IgD-negative memory B cell (primary cell): ENCODE data around the gene PRPH. TPM values are rescaled to one million over a fixed set of nuclear protein-coding genes. Genes with fewer than 3 reads are reported as not detected.
"Not testable (repeated sequence)": the region's sequence is repeated elsewhere in the genome, so short reads cannot be mapped to it uniquely, and the experiment has no call there.

Experiments used
- H3K27ac Mint-ChIP-seq, 3 donors: one replicate each; pipeline ENCODE4 v1.8.0; 2020 to 2022; ENCODE audit warnings: mild to moderate bottlenecking in 3 of 3, mixed read lengths in 3 of 3, moderate library complexity in 1 of 3
- H3K27me3 Mint-ChIP-seq: one replicate; pipeline ENCODE4 v1.8.0; 2021; ENCODE audit warnings: mixed read lengths
- H3K36me3 Mint-ChIP-seq: one replicate; pipeline ENCODE4 v1.8.0; 2020; ENCODE audit warnings: mild to moderate bottlenecking, mixed read lengths
- H3K4me1 Mint-ChIP-seq, 3 donors: one replicate each; pipeline ENCODE4 v1.8.0; 2020 to 2022; ENCODE audit warnings: mixed read lengths in 3 of 3, mild to moderate bottlenecking in 1 of 3
- H3K4me3 Mint-ChIP-seq, 4 donors: one replicate each; pipeline ENCODE4 v1.8.0; 2020 to 2022; ENCODE audit warnings: mild to moderate bottlenecking in 4 of 4, mixed read lengths in 4 of 4, moderate library complexity in 3 of 4
- H3K9me3 Mint-ChIP-seq, 3 donors: one replicate each; pipeline ENCODE4 v1.8.0; 2020 to 2021; ENCODE audit warnings: mixed read lengths in 3 of 3, mild to moderate bottlenecking in 1 of 3
- polyA plus RNA-seq: library from polyadenylated mRNA; unstranded; fragments of 300-500 nt; fragmentation: Illumina TruSeq; gene quantifications from one replicate; pipeline ENCODE4 v1.2.3, GENCODE V29; 2021

PRPH gene
- not detected for polyA plus RNA-seq

DNA sequence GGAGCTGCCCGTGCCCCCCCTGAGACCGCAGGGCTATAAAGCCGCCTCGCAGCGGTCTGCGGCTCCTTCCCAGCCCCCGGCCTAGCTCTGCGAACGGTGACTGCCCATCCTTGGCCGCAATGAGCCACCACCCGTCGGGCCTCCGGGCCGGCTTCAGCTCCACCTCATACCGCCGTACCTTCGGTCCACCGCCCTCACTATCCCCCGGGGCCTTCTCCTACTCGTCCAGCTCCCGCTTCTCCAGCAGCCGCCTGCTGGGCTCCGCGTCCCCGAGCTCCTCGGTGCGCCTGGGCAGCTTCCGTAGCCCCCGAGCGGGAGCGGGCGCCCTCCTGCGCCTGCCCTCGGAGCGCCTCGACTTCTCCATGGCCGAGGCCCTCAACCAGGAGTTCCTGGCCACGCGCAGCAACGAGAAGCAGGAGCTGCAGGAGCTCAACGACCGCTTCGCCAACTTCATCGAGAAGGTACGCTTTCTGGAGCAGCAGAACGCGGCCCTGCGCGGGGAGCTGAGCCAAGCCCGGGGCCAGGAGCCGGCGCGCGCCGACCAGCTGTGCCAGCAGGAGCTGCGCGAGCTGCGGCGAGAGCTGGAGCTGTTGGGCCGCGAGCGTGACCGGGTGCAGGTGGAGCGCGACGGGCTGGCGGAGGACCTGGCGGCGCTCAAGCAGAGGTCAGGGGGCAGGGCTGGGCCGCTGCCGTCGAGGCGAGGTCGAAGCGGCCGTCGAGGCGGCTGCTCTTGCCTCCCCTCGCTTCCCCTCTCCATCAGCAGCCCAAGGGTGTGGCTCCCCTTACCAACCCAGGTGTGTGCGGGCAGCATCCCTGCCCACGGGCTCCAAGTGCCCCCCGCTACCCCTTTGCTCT, at the start of gene PRPH:
PRPH (plus strand) TSS at position 66 of the 855 bp plus-strand sequence; CDS start at position 120, 54 bp downstream.
- peaks cover 7 to 11% (median 7%) of the 10 kb centered on the region in 3 donors for H3K4me1 Mint-ChIP-seq
- H3K9me3 Mint-ChIP-seq, result no peaks in the 10 kb centered on the region
- H3K27ac Mint-ChIP-seq, result no peak within 1 kb of the TSS
- peak within 1 kb of the TSS in 1 of 4 donors; percentile 12 for H3K4me3 Mint-ChIP-seq
- H3K27me3 Mint-ChIP-seq, result peaks cover 35% of the 10 kb centered on the region
- H3K36me3 Mint-ChIP-seq, result no peaks in the 10 kb centered on the region

DNA sequence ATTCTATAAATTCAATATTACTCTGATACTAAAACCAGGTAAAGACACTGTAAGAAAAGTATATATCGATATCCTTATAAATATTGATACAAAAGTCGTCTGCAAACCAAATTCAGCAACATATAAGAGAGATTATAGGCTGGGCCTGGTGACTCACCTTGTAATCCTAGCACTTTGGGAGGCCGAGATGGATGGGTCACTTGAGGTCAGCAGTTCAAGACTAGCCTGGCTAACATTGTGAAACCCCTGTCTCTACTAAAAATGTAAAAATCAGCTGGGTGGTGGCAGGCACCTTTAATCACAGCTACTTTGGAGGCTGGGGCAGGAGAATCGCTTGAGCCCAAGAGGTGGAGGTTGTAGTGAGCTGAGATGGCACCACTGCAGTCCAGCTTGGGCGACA, 43.6 kb upstream of the PRPH start:
- peaks cover 2% of the 10 kb centered on the region for H3K36me3 Mint-ChIP-seq
- no peak overlapping the region for H3K27ac Mint-ChIP-seq
- no peaks in the 10 kb centered on the region for H3K27me3 Mint-ChIP-seq
- no peaks in the 10 kb centered on the region for H3K4me1 Mint-ChIP-seq
- H3K9me3 Mint-ChIP-seq, result no peaks in the 10 kb centered on the region
- H3K4me3 Mint-ChIP-seq, result no peak overlapping the region

DNA sequence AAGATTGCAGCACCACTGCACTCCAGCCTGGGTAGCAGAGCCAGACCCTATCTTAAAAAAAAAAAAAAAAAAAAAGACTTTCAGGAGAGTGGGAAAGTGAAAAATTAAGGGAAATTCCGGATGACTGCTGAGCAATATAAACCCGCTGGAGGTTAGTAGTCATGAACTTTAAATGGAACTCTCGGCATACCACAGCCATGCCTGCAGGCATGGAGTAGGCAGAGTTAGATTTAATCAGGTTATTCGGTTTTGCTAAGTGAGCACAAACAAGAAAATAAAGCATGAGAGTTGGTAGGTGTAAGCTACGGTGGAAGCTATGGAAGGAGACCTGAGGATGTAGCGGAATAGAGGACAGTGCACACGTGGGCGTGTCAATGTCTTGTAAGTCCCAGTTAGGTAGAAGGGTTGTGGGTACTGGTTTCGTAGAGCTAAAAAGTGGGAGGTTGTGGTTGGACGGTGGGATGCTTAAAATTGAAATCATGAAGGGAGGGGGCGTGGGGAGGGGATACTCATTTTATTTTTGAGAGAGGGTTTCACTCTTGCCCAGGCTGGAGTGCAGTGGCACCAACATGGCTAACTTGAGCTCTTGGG, 41.8 kb upstream of the PRPH start:
- Mint-ChIP-seq H3K4me1 (no peaks in the 10 kb centered on the region), H3K4me3 (no peak overlapping the region), H3K36me3 (no peaks in the 10 kb centered on the region), H3K9me3 (no peaks in the 10 kb centered on the region), H3K27me3 (no peaks in the 10 kb centered on the region), H3K27ac (no peak overlapping the region)

DNA sequence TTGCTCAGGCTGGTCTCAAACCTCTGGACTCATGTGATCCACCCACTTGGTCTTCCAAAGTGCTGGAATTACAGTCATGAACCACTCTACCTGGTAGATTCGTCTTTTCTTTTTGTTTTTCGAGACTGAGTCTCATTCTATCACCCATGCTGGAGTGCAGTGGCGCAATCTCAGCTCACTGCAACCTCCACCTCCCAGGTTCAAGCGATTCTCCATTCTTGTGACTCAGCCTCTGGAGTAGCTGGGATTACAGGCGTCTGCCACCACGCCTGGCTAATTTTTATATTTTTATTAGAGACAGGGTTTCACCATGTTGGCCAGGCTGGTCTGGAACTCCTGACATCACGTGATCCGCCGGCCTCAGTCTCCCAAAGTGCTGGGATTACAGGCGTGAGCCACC, 39.5 kb upstream of the PRPH start:
- H3K9me3 Mint-ChIP-seq, H3K4me1 Mint-ChIP-seq, H3K27ac Mint-ChIP-seq, H3K4me3 Mint-ChIP-seq, H3K27me3 Mint-ChIP-seq, H3K36me3 Mint-ChIP-seq: not testable (repeated sequence)

DNA sequence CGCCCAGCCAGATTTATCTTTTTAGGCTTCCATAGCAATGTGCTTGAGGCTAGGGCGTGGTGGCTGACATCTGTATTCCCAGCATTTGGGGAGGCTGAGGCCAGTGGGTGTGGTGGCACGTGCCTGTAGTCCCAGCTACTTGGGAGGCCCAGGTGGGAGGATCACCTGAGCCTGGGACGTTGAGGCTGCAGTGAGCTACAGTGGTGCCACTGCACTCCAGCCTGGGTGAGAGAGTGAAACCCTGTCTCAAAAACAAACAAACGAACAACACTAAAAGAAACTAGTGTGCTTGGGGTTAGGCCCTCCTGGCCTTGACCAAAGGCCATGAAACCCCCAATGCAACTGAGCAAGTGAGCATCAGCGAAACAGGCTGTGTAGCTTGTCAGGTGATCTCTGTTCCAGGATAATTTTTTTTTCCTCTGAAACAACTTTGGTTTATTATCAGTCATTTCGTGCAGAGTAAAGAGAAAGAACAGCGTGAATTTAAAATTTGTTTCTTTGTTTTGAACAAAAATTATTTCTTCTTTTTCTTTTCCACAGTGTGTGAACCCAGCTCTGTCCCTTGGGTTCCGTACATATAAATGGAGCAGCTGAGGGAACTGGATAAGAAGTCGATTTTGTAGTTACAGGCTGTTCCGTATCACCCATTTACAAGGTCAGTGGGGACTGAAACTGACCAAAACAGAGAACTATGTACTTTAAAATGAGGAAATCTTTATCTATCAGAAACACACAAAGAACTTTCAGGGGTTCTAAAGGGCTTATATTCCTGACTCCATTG, 38.9 kb upstream of the PRPH start:
- H3K27me3 Mint-ChIP-seq, result no peaks in the 10 kb centered on the region
- H3K27ac Mint-ChIP-seq, result no peak overlapping the region
- no peaks in the 10 kb centered on the region for H3K9me3 Mint-ChIP-seq
- H3K4me1 Mint-ChIP-seq, result no peaks in the 10 kb centered on the region
- no peaks in the 10 kb centered on the region for H3K36me3 Mint-ChIP-seq
- no peak overlapping the region for H3K4me3 Mint-ChIP-seq

DNA sequence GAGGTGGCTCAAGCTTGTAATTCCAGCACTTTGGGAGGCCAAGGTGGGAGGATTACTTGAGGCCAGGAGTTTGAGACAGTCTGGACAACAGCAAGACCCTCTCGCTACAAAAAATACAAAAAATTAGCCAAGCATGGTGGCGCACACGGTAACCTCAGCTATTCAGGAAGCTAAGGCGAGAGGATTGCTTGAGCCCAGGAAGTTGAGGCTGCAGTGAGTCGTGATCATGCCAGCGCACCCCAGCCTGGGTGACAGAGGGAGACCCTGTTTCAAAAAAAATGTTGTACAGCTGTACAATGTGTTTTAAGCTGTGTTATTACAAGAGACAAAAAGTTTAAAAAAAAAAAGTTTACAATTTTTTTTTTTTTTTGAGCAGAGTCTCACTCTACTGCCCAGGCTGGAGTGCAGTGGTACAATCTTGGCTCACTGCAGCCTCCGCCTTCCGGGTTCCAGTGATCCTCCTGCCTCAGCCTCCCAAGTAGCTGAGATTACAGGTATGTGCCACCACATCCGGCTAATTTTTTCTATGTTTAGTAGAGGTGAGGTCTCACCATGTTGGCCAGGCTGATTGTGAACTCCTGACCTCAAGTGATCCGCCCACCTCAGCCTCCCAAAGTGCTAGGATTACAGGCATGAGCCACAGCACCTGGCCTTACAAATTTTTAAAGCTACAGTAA, 37.3 kb upstream of the PRPH start:
- H3K4me3 Mint-ChIP-seq, H3K4me1 Mint-ChIP-seq, H3K27me3 Mint-ChIP-seq, H3K36me3 Mint-ChIP-seq, H3K9me3 Mint-ChIP-seq, H3K27ac Mint-ChIP-seq: not testable (repeated sequence)

DNA sequence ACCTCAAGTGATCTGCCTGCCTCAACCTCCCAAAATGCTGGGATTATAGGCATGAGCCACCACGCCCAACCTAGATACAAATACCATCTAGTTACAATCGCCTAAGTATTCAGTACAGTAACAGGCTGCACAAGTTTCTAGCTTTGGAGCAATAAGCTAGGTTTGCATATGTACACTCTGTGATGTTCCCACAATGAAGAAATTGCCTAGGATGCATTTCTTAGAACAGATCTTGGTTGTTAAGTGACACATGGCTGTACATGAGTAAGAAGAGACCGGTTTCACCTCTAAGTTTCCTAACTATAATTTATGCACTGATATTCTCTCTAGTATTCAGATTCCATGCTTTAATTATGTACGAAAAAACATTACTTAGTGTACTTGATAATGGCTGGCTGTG, 35.5 kb upstream of the PRPH start:
- Mint-ChIP-seq H3K9me3 (no peaks in the 10 kb centered on the region), H3K4me1 (peaks cover 0 to 6% (median 2%) of the 10 kb centered on the region in 3 donors), H3K36me3 (no peaks in the 10 kb centered on the region), H3K4me3 (peak overlapping the region in 1 of 4 donors; percentile 24), H3K27me3 (no peaks in the 10 kb centered on the region), H3K27ac (no peak overlapping the region)

DNA sequence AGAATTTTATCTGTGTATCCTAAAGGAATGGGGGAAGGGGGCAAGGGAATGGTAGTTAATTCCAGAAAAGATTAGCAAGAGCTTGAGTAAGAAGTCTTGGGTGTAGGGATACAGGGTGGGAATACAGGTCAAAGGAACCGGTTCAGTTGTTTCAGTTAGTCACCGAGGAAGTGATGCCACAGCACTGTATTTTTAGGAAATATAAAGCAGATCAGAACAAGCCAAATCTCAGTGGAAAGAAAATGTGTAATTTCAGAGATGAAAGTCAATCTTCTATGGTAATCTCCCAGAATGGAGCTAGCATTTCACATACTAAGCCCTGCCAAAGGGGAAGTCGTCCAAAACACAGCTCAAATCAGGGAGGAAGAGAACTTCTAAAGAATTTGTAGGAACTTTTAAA, 34.8 kb upstream of the PRPH start:
- Mint-ChIP-seq H3K36me3 (no peaks in the 10 kb centered on the region), H3K4me1 (peaks cover under 1 to 6% (median 2%) of the 10 kb centered on the region in 3 donors), H3K4me3 (peak overlapping the region in 1 of 4 donors; percentile 24), H3K27ac (peak overlapping the region in 1 of 3 donors; percentile 20), H3K27me3 (no peaks in the 10 kb centered on the region), H3K9me3 (no peaks in the 10 kb centered on the region)

DNA sequence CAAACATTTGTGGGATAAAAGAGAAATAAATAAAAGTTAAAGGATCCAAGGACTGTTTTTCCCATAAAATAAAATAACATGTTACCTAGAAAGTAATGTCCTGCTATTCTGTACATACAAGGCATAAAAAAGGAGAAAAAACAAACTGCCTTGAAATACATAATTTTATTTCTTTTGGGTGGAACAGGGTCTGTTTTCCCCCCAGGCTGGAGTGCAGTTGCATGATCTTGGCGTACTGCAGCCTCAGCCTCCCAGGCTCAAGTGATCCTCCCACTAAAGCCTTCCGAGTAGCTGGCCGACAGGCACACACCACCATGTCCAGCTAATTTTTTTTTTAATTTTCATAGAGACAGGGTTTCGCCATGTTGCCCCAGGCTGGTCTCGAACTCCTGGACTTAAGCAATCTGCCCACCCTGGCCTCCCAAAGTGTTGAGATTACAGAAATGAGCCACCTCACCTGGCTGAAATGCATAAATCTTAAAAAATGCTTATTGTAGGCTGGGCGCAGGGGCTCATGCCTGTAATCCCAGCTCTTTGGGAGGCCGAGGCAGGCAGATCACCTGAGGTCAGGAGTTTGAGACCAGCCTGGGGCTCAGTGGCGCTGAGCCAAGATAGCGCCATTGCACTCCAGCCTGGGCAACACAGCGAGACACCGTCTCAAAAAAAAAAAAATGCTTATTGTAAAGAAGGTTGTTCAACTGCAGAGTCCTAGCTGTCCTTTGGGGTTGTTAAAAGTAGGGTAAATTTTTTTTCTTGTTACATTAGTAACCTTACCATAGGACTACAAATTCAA, 34.2 kb upstream of the PRPH start:
- peaks cover 2 to 6% (median 5%) of the 10 kb centered on the region in 3 donors for H3K4me1 Mint-ChIP-seq
- no peak overlapping the region for H3K27ac Mint-ChIP-seq
- no peak overlapping the region for H3K4me3 Mint-ChIP-seq
- no peaks in the 10 kb centered on the region for H3K36me3 Mint-ChIP-seq
- no peaks in the 10 kb centered on the region for H3K9me3 Mint-ChIP-seq
- H3K27me3 Mint-ChIP-seq, result no peaks in the 10 kb centered on the region

DNA sequence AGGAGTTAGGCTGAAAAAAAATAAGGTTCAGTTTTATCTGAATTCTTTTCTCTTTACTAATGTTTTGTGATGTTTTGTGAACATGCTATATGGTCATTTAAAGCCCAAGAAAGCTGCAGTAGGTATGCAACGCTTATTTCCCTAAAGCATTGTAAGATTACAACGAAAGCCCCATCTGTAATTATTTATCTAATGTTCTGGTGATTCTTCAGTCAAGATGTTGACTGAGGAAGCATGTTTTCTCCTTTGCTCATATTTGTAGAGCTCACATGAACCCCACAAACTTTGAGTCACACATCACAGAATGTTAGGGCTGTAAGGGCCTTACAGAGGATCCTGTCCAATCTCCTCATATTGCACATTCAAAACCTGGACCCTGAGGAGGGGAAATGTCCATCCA, 33.2 kb upstream of the PRPH start:
- peaks cover 4 to 8% (median 5%) of the 10 kb centered on the region in 3 donors for H3K4me1 Mint-ChIP-seq
- H3K27ac Mint-ChIP-seq, result no peak overlapping the region
- H3K9me3 Mint-ChIP-seq, result no peaks in the 10 kb centered on the region
- peak overlapping the region in 1 of 4 donors; percentile 24 for H3K4me3 Mint-ChIP-seq
- no peaks in the 10 kb centered on the region for H3K27me3 Mint-ChIP-seq
- no peaks in the 10 kb centered on the region for H3K36me3 Mint-ChIP-seq

DNA sequence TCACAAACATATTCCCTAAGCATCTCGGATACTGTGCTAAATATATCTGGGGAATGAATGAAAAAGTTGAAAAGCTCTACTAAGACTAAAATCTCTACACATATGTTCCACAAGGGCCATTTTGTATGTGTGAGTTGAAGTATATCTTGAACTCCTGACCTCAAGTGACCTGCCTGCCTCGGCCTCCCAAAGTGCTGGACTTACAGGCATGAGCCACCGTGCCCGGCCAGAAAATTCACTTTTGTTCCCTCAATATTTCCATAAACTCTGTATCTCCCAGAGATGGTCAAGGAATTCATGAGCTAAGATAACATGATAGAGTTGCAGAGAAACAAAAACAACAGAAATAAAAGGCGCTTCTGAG, 31.6 kb upstream of the PRPH start:
- Mint-ChIP-seq H3K27ac (peak overlapping the region in 2 of 3 donors; percentile 24 to 95), H3K9me3 (no peaks in the 10 kb centered on the region), H3K4me1 (peaks cover 4 to 14% (median 8%) of the 10 kb centered on the region in 3 donors), H3K27me3 (no peaks in the 10 kb centered on the region), H3K36me3 (no peaks in the 10 kb centered on the region), H3K4me3 (peak overlapping the region in 3 of 4 donors; percentile 39 to 99 (median 49))

DNA sequence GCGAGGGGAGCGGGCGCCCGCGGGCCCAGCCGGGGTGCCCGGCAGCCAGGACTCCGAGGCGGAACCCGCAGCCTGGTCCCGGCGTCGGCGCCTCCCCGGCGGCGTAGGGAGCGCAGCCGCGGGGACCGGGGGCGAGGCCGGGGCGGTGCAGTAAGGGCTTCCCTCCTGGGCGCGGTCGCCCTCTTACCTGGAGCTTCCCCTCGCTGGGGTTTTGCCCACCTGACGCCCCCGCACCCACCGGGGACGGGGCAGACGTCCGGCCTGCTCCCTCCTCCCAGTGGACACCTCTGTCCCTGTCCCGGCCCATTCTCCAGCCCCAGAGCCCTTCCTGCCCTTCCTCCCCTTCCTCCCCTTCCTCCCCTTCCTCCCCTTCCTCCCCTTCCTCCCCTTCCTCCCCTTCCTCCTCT, 30.5 kb upstream of the PRPH start:
- Mint-ChIP-seq H3K36me3 (no peaks in the 10 kb centered on the region), H3K4me1 (peaks cover 4 to 17% (median 8%) of the 10 kb centered on the region in 3 donors), H3K9me3 (no peaks in the 10 kb centered on the region), H3K4me3 (peak overlapping the region; percentile 89 to 99 (median 96)), H3K27me3 (no peaks in the 10 kb centered on the region), H3K27ac (peak overlapping the region in 2 of 3 donors; percentile 64 to 95)

DNA sequence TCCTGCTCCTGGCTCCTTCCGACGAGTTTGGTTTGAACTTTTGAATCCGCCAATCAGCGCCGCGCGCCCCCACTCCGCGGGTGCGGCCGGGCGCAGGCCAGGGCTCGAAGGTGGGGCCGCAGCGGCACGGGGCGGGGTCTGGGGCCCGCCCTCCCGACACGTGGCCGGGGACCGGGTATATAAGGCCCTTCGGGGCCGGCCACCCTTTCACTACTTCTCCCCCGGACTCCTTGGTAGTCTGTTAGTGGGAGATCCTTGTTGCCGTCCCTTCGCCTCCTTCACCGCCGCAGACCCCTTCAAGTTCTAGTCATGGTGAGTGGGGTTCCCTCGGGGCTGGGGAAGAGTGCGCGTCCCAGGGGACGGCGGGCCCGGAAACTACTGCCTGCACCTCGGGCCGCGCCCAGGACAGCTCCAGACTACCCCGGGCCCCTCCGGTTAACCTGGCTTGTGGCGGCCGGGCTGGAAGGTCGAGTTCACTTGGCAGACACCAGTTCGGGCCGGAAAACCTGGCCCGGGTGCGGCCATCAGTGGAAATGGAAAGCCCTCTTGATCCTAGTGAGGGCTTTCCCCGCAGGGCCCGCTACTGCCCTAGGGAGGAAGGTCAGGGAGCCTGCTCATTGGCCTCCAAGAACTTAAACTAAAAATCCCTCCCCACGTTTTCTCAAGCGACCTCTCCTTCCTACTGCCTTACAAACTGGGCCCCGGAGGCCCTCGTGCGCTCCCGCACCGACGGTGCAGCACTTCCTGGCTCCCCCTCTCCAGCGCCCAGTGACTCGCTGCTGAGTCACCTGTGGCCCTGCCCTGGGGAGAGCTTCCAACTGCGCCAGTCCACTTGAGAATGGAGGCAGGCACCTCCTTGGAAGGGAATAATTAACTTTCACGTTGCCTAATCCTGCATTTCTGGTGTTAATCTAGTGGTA, 29.8 kb upstream of the PRPH start, which contains the start of gene TUBA1C:
TUBA1C (plus strand) TSS at position 210 of the 920 bp plus-strand sequence; CDS start at position 310, 100 bp downstream.
- Mint-ChIP-seq H3K9me3 (no peaks in the 10 kb centered on the region), H3K27me3 (no peaks in the 10 kb centered on the region), H3K4me1 (peaks cover 4 to 17% (median 8%) of the 10 kb centered on the region in 3 donors), H3K4me3 (peak within 1 kb of the TSS; percentile 89 to 99 (median 96)), H3K36me3 (no peaks in the 10 kb centered on the region), H3K27ac (peak within 1 kb of the TSS; percentile 64 to 95 (median 86))
